ENCODE measurements around the gene AOPEP.

GRCh38 chr9:95024097-95024671, 297.7 kb downstream of the AOPEP start:
- TF ChIP-seq CTCF (IDR thresholded peaks at IDR 0.05; ENCODE audit: insufficient read depth, low read depth, low read length) (no peak), EZH2 (IDR thresholded peaks at IDR 0.05; ENCODE audit: insufficient read depth, low read length) (no peak)

All from astrocyte (in vitro differentiated cells and primary cell).